WTC11 (cell line): Measurements from ENCODE around the gene FLOT2. TPM values are rescaled to one million over a fixed set of nuclear protein-coding genes. Genes with fewer than 3 reads are reported as not detected.

Experiments used
- ATAC-seq: fragments of 200-7000 bp; cut with Tn5 transposase; 2 replicates; pipeline ENCODE4 v1.10.0; 2021; ENCODE audit warnings: mild to moderate bottlenecking, moderate library complexity
- CTCF ChIA-PET: fragments of 300-600 bp; sonication (Branson Sonifier 250); formaldehyde crosslinking; loops from one replicate; lab custom pipeline; 2021; ENCODE audit warnings: antibody characterized with exemption; lab: Charles Lee
- POLR2A ChIA-PET: fragments of 350-600 bp; sonication (Branson Sonifier 250); formaldehyde crosslinking; loops from one replicate; lab custom pipeline; 2021; ENCODE audit warnings: antibody characterized with exemption; lab: Charles Lee
- DNase-seq: peaks from one replicate; pipeline ENCODE4 v3.0.0; 2021; ENCODE audit warnings: low spot score
- H3K27ac Mint-ChIP-seq: 2 replicates; pipeline ENCODE4 v1.8.0; 2021; ENCODE audit warnings: mixed read lengths
- H3K27me3 Mint-ChIP-seq: 2 replicates; pipeline ENCODE4 v1.8.0; 2021; ENCODE audit warnings: low read depth, mild to moderate bottlenecking, moderate library complexity, mixed read lengths
- H3K36me3 Mint-ChIP-seq: 2 replicates; pipeline ENCODE4 v1.8.0; 2021; ENCODE audit warnings: mixed read lengths
- H3K4me1 Mint-ChIP-seq: 2 replicates; pipeline ENCODE4 v1.8.0; 2022; ENCODE audit warnings: mixed read lengths
- H3K4me3 Mint-ChIP-seq: 2 replicates; pipeline ENCODE4 v1.8.0; 2021; ENCODE audit warnings: mild to moderate bottlenecking, moderate library complexity, mixed read lengths
- H3K9me3 Mint-ChIP-seq: 2 replicates; pipeline ENCODE4 v1.8.0; 2021; ENCODE audit warnings: mixed read lengths
- CBFB ChIP-seq: sonication (generic); formaldehyde crosslinking; IDR thresholded peaks from 2 replicates; pipeline ENCODE4 v1.8.1; 2022; ENCODE audit warnings: mild to moderate bottlenecking, low read depth, missing genetic modification reagents
- CREM ChIP-seq: sonication (generic); formaldehyde crosslinking; IDR thresholded peaks from 2 replicates; pipeline ENCODE4 v1.8.1; 2022; ENCODE audit warnings: mild to moderate bottlenecking, missing genetic modification reagents, moderate library complexity
- ESRRA ChIP-seq: sonication (generic); formaldehyde crosslinking; IDR thresholded peaks from 2 replicates; pipeline ENCODE4 v1.8.1; 2022; ENCODE audit warnings: mild to moderate bottlenecking, missing genetic modification reagents, borderline replicate concordance
- FOXP4 ChIP-seq: sonication (generic); formaldehyde crosslinking; IDR thresholded peaks from 2 replicates; pipeline ENCODE4 v1.8.0; 2022; ENCODE audit warnings: mild to moderate bottlenecking, missing genetic modification reagents
- GABPB1 ChIP-seq: sonication (generic); formaldehyde crosslinking; IDR thresholded peaks from 2 replicates; pipeline ENCODE4 v1.8.1; 2023; ENCODE audit warnings: mild to moderate bottlenecking, missing genetic modification reagents
- GRHL2 ChIP-seq: fragments of 250-450 bp; sonication (Bioruptor Pico); IDR thresholded peaks from 2 replicates; pipeline ENCODE4 v1.8.0; 2022; ENCODE audit warnings: mild to moderate bottlenecking, moderate library complexity; ENCODE audit not compliant: insufficient replicate concordance, severe bottlenecking
- MXD4 ChIP-seq: fragments of 250-450 bp; sonication (Bioruptor Pico); IDR thresholded peaks from 2 replicates; pipeline ENCODE4 v1.8.0; 2021; ENCODE audit warnings: mild to moderate bottlenecking, moderate library complexity, borderline replicate concordance
- NFATC4 ChIP-seq: fragments of 250-450 bp; sonication (Bioruptor Pico); IDR thresholded peaks from 2 replicates; pipeline ENCODE4 v1.9.0; 2021; ENCODE audit warnings: mild to moderate bottlenecking
- NR1H2 ChIP-seq: sonication (generic); formaldehyde crosslinking; IDR thresholded peaks from 2 replicates; pipeline ENCODE4 v1.9.0; 2021; ENCODE audit warnings: mild to moderate bottlenecking, moderate library complexity, missing genetic modification reagents
- OVOL2 ChIP-seq: fragments of 250-450 bp; sonication (Bioruptor Pico); IDR thresholded peaks from 2 replicates; pipeline ENCODE4 v1.9.0; 2021; ENCODE audit warnings: mild to moderate bottlenecking, borderline replicate concordance
- SP1 ChIP-seq: sonication (generic); formaldehyde crosslinking; conservative IDR thresholded peaks from 2 replicates; pipeline ENCODE4 v1.8.1; 2022; ENCODE audit warnings: missing genetic modification reagents
- TP53 ChIP-seq: sonication (generic); formaldehyde crosslinking; IDR thresholded peaks from 2 replicates; pipeline ENCODE4 v1.8.1; 2023; ENCODE audit warnings: mild to moderate bottlenecking, missing genetic modification reagents
- USF2 ChIP-seq: sonication (generic); formaldehyde crosslinking; IDR thresholded peaks from 2 replicates; pipeline ENCODE4 v1.8.1; 2023; ENCODE audit warnings: mild to moderate bottlenecking, missing genetic modification reagents, moderate library complexity
- ZNF281 ChIP-seq: sonication (generic); formaldehyde crosslinking; IDR thresholded peaks from 2 replicates; pipeline ENCODE4 v1.8.0; 2023; ENCODE audit warnings: mild to moderate bottlenecking, missing genetic modification reagents
- ZNF512 ChIP-seq: sonication (generic); formaldehyde crosslinking; IDR thresholded peaks from 2 replicates; pipeline ENCODE4 v1.8.1; 2022; ENCODE audit warnings: missing genetic modification reagents, borderline replicate concordance
- total RNA-seq: library from RNA; stranded (reverse); gene quantifications from 3 replicates; pipeline ENCODE4 v1.2.3, GENCODE V29; 2021
- TF ChIP-seq, protein P1 (sequence below): sonication (generic); formaldehyde crosslinking; IDR thresholded peaks from 2 replicates; pipeline ENCODE4 v1.8.1; 2023; ENCODE audit warnings: mild to moderate bottlenecking, missing genetic modification reagents, moderate library complexity
- TF ChIP-seq, protein P2 (sequence below): sonication (generic); formaldehyde crosslinking; conservative IDR thresholded peaks from 2 replicates; pipeline ENCODE4 v1.8.1; 2022; ENCODE audit warnings: mild to moderate bottlenecking, missing genetic modification reagents

FLOT2 gene
- total RNA-seq, 1 experiment from 2014 or later, result 139 TPM

GRCh38 chr17:28858801-28859355 lies 38.7 kb downstream of the FLOT2 start:
- DNase-seq (no peak), ATAC-seq (no peak)
- H3K9me3 Mint-ChIP-seq, result no peaks in the 10 kb centered on the region
- peaks cover 35% of the 10 kb centered on the region for H3K36me3 Mint-ChIP-seq
- CTCF ChIA-PET, result no interaction called here
- no peak overlapping the region for H3K27ac Mint-ChIP-seq
- no peaks in the 10 kb centered on the region for H3K27me3 Mint-ChIP-seq
- TF ChIP-seq MXD4 (CRISPR knock-in tag) (no peak), GRHL2 (CRISPR knock-in tag) (no peak), ZNF281 (CRISPR knock-in tag) (no peak), CBFB (CRISPR knock-in tag) (no peak), NFATC4 (CRISPR knock-in tag) (no peak), GABPB1 (CRISPR knock-in tag) (no peak), SP1 (CRISPR knock-in tag) (no peak), USF2 (CRISPR knock-in tag) (no peak), FOXP4 (CRISPR knock-in tag) (no peak), CREM (no peak), TP53 (no peak), OVOL2 (CRISPR knock-in tag) (no peak), ESRRA (CRISPR knock-in tag) (no peak), ZNF512 (no peak), NR1H2 (CRISPR knock-in tag) (no peak)
- TF ChIP-seq, protein P1, sequence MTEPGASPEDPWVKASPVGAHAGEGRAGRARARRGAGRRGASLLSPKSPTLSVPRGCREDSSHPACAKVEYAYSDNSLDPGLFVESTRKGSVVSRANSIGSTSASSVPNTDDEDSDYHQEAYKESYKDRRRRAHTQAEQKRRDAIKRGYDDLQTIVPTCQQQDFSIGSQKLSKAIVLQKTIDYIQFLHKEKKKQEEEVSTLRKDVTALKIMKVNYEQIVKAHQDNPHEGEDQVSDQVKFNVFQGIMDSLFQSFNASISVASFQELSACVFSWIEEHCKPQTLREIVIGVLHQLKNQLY (CRISPR knock-in tag), result no peak
- TF ChIP-seq, protein P2, sequence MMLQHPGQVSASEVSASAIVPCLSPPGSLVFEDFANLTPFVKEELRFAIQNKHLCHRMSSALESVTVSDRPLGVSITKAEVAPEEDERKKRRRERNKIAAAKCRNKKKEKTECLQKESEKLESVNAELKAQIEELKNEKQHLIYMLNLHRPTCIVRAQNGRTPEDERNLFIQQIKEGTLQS (CRISPR knock-in tag), result no peak
- TF ChIP-seq, all 79 proteins: peak for 0
- peaks cover 15% of the 10 kb centered on the region for H3K4me1 Mint-ChIP-seq
- POLR2A ChIA-PET, result interaction anchor here (0.5 kb wide), 1 partner anchor 282 kb away, joined by 3 read pairs; no protein-coding TSS in a partner anchor
- no peak overlapping the region for H3K4me3 Mint-ChIP-seq
